Posterior vena cava (tissue), 2 donors: ENCODE measurements around the gene PLCXD3. TPM values are rescaled to one million over a fixed set of nuclear protein-coding genes. Genes with fewer than 3 reads are reported as not detected.

Experiments
- DNase-seq: peaks from one replicate; pipeline ENCODE4 v3.0.0-alpha.2; 2020; ENCODE audit warnings: low spot score
- intact Hi-C, 2 donors: fragments of 100-400 bp; cut with DNase I; formaldehyde crosslinking; loops; one replicate each; pipeline versions ENCODE4 v1.14.1 to v1.14.2; 2022 to 2023
- long read RNA-seq, 2 donors: library from polyadenylated mRNA; unstranded; transcript quantifications; one replicate each; pipeline ENCODE4 v2.0.0, GENCODE V29; 2020 to 2021
- total RNA-seq, 2 donors: library from RNA; stranded (reverse); fragmentation: NEBNext Ultra II Directional; extraction: Animal tissue kit (Norgen Biotek cat#: 25700); gene quantifications; one replicate each; pipeline ENCODE4 v1.2.1, GENCODE V29; 2021
- donor health status: DM: yes; HTN: yes; CAD: no.
- donor health status: DM: yes; HTN: yes; CAD: no.

The PLCXD3 gene, protein sequence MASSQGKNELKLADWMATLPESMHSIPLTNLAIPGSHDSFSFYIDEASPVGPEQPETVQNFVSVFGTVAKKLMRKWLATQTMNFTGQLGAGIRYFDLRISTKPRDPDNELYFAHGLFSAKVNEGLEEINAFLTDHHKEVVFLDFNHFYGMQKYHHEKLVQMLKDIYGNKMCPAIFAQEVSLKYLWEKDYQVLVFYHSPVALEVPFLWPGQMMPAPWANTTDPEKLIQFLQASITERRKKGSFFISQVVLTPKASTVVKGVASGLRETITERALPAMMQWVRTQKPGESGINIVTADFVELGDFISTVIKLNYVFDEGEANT
- 10 to 100 TPM; 22.0 to 24.4 TPM for total RNA-seq
- long read RNA-seq, donor 1, full-length matches to known transcripts: 2 of 13 reads
- long read RNA-seq, donor 1, partial matches to known transcripts: 0 of 13 reads
- long read RNA-seq, donor 1, other reads (novel, unspliced or antisense): 11 of 13 reads
- long read RNA-seq, donor 2, full-length matches to known transcripts: 25 of 32 reads
- long read RNA-seq, donor 2, partial matches to known transcripts: 0 of 32 reads
- long read RNA-seq, donor 2, other reads (novel, unspliced or antisense): 7 of 32 reads

DNA sequence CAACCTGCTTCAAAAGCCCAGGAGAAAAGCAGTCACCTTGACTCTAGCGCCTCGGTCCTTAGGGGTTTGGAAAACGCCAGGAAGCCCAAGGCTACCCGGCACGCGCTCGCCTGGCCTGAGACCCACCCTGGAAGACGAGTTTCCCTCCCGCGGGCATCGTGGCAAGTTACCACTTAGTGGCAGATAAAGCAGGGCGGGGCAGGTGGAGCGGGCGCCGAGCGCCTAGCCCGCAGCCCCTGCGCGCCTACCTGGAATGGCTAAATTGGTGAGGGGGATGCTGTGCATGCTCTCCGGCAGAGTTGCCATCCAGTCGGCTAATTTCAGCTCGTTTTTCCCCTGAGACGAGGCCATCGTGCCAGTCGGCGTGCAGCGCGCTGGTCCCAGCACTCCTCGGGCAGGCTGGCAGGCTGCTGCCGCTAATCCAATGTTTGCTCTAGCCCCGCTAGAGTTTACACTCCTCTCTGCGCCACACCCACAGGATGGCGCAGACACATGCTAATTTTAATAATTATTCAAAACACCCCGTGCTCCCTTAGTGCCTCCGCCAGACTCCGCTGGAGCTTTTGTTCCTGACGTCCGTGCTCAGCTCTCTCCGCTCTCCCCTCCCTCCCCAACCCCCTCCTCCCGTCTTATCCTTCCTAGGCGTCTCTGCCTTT, at the start of gene PLCXD3:
Gene PLCXD3, minus strand, starts transcription at position 426 of the 656 bp plus-strand sequence. Its CDS starts 75 bp downstream, at position 351.
- DNase-seq: peak; percentile 75
- intact Hi-C loops: loop anchor here in 1 of 2 donors (10.0 kb wide), 1 partner anchor 236 kb away; no protein-coding TSS in a partner anchor

DNA sequence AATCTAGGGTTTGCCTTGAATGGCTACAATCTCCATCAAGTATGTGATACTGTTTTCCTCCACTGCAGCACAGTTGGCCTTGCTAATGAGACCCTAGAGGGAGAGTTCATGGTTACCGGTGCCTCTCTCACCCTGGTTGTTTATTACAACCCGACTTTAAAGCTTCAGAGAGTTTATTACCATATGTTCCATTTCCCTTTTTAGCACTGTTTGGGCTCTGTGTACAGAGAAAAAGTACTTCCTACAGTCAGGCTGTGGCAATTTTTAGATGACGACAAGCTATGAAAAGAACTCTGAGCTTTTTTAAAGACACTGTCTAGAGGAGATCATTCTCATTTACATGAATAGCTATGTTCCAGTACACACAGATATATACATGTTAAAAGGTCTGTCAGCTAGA, 48.8 kb upstream of the PLCXD3 start:
- intact Hi-C loops: no loop called here
- no peak for DNase-seq

DNA sequence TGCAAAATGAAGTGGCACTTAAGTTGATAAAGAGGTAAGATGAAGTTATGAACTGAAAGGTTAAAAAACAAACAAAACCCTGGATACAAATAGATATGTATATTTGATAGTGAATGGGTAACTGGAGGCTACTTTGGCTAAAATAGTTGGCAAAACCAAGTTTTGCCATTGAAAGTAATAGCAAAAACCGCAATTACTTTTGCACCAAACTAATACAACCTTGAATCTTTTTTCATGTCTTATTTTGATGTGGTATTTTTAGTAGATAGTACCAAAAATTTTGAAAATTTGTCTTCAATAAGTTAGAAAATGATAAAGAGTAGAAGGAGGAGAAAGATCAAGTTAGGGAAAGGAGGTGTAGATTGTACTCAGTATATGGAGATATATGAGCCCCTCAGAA, 47.9 kb upstream of the PLCXD3 start:
- intact Hi-C loops: no loop called here
- no peak for DNase-seq

DNA sequence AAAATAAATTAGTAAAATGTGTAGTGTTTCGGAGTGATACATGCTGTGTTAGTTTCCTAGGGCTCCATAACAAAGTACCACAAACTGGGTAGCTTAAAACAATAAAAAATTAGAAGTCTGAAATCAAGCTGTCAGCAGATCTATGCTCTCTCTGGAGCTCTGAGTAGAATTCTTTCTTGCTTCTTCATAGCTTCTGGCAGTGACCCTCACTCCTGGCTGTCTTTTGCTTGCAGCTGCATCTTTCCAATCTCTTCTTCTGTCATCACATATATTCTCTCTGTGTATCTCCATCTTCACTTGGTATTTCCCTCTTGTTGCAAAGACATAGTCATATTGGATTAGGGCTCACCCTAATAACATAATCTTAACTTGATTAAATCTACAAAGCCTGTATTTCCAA, 37.6 kb upstream of the PLCXD3 start:
- intact Hi-C loops: no loop called here
- DNase-seq: no peak

DNA sequence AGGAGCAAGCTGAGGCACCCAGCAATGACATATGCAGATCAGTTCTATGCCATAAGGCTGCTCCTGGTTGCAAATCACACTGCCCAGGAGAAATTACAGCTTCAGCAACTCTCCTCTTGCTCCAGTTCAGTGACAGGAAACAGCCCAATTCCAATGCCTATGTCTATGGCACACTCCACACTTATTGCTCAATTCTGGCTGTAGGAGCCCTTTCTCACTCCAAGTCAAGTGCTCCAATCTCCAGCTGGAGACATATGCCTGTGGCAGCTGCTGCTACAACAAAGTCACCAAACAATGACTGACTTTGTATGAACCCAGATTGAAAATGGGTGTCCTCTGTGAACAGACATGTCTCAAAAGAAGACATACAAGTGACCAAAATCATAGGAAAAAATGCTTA, 31.8 kb upstream of the PLCXD3 start:
- intact Hi-C loops: no loop called here
- no peak for DNase-seq

DNA sequence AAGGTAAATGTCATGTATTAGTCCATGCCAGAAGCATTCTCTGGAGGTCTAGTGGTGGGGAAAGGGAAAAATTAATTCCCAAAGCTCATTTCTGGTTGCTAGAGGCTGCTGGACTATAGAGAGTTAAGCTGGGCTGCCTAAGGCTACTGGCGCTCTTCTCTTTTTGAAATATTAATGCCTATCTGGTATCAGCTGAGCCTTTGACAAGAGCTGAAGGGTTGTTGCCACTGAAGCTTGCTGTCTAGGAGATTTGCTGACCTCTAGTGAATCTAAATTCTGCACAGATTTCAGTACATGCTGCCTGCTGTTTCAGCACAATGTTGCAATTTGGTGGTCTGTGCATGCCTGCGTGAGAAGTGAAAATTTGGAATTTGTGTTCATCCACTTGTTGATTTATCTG, 29.1 kb upstream of the PLCXD3 start:
- no peak for DNase-seq
- intact Hi-C loops: no loop called here

DNA sequence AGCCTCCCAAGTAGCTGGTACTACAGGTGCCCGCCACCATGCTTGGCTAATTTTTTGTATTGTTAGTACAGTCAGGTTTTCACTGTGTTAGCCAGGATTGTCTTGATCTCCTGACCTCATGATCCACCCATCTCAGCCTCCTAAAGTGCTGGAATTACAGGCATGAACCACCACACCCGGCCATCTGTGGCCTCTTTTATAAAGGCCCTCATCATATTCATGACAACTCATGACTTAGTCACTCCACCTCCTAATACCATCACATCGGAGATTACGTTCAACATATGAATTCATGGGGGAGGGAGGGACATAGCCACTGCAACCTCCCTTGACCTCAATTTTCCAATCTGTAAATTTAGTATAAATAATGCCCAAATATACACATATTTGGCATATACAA, 27.2 kb upstream of the PLCXD3 start:
- DNase-seq: no peak
- intact Hi-C loops: no loop called here

DNA sequence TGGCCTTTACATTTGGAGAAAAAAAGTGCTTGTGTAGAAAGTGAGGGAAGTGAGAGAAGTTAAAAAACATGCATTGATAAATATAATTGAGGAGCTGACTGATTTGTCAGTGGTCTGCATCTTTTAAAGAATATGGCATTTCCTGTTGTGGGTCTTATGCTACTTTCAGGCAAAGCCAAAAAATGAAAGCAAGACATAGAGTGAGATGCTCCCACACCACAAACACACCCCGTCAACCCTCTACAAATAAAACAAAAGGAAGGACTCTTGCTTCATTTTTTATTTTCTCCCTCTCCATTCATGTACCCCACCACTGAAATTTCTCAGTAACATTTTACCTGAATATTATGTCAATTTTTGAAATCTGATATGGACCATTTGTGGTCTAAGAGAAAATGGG, 22.1 kb upstream of the PLCXD3 start:
- intact Hi-C loops: no loop called here
- no peak for DNase-seq

DNA sequence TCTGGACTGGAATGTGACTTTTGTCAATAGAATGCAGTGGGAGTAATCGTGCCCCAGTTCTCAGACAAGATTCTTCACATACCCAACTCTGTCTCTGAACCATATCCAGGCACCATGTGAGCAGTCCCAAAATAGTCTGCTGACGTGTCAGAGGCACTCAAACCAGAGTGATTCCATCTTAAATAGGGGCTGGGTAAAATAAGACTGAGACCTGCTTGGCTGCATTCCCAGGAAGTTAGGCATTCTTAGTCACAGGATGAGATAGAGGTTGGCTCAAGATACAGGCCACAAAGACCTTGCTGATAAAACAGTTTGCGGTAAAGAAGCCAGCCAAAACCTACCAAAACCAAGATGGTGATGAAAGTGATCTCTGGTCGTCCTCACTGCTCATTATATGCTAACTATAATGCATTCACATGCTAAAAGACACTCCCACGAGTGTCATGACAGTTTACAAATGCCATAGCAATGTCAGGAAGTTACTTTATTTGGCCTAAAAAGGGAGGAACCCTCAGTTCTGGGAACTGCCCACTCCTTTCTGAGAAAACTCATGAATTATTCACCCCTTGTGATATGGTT, 16.9 kb upstream of the PLCXD3 start:
- intact Hi-C loops: no loop called here
- peak; percentile 78 for DNase-seq

DNA sequence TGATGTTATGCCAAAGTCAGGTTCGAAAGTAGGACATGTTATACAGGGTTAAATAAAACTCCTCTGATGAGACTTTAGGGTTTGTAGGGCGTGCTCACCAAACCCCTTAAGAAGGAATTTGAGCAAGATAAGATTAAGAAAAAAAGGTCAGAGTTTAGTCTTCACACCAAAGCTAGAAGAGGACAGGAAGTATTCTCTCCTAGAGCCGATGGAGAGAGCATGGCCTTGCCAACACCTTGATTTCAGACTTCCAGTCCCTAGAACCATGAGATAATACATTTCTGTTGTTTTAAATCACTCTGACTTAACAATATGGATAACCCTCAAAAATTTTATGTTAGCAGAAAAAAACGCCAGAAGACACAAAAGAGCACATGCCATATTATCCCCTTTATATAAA, 16.3 kb upstream of the PLCXD3 start:
- intact Hi-C loops: no loop called here
- DNase-seq: no peak

DNA sequence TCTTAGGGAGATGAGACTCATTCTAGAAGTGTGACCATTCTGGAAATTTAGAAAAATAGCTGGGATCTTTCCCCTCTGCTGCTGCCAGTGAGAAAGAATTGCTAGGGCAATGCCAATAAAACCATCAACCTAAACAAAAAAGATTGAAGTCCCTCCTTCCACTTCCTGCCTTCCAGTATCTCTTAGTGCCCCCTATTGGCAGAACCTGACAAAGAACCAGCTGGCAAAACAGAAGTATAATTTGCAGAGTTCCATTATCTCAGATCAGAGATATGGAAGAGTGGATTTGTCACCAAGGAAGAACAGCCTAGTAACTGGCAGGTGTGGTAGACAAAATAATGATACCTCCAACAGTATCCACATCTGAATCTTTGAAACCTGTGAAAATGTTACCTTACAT, 13.8 kb upstream of the PLCXD3 start:
- DNase-seq: no peak
- intact Hi-C loops: no loop called here

DNA sequence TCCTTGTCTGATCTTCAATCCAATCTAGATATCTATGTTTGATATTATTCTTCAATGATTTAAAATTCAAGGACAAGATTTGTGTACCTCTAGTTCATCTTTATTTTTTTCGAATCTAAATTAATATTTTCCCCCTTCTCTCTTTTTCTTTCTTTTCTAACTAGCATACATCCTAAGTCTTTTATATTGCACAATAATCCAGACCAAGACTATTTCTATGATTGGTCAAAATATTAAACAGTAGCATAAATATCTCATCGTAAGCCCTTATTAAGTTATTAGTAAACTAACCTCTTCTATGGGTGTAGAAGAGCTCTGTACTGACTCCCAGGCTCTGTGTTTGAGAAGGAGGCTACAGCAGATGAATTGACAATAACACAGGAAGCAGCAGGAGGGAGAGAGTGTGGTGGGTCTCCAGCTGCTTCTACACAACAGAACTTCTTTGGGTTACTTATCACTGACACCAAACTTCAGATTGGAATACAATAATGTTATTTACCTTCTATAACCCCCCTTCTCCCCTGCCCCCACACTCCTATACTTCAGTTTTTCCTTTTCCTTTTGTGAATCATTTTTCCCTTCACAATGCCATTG, 11.9 kb upstream of the PLCXD3 start:
- intact Hi-C loops: no loop called here
- DNase-seq: no peak

DNA sequence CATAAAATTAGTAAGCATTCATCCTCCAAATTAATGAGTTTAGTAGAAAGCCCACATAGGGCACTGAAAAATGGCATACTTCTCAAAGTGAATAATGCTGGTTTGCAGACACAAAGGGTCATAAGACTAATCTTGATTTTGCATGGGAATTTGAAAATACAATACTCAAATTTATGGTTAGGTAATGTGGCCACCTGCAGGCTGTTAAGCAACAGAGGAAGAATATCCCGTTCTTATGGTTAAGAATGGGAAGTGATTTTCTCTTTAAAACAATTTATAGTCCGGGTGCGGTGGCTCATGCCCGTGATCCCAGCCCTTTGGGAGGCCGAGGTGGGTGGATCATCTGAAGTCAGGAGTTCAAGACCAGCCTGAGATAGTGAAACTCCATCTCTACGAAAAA, 9.4 kb upstream of the PLCXD3 start:
- intact Hi-C loops: loop anchor here in 1 of 2 donors (10.0 kb wide), 1 partner anchor 245 kb away; no protein-coding TSS in a partner anchor
- DNase-seq: no peak

DNA sequence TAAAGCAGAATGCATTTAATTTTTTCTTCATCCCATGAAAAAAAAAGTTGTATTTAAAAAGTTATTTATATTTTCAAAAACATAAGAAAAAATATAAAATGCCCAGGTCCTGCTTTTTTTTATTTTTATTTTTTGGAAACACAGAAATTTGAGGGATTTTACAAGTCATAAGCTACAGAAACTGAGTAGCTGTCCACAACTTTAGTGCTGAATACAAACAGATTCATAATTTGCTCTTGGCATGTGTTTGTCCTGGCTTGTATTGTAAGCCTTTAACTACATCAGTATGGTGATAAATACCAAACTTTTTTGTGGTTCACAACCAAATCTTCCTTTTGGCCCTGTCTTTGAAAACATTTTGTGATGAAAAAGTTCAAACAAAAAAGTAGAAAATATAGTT, 7.5 kb upstream of the PLCXD3 start:
- no peak for DNase-seq
- intact Hi-C loops: loop anchor here in 1 of 2 donors (10.0 kb wide), 1 partner anchor 243 kb away; no protein-coding TSS in a partner anchor

DNA sequence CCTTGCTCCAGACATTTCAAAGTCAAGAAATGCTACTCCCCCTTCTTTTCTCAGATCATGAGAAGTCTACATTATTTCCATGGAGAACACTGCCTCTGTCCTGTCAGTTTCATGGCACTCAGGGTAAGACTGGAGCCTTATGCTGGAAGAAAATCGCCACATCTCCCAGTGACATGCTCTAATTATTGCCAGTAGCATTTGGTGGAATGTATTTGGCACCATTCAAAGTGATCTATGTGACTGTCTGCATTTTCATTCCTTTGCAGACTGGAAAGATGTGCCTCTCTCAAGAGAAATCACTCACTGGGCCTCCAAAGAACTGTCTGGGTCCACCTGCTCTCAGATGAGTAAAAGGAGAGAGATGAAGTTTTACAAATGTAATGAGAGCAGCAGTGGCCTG, 840 bp upstream of the PLCXD3 start:
- intact Hi-C loops: loop anchor here in 1 of 2 donors (10.0 kb wide), 1 partner anchor 236 kb away; no protein-coding TSS in a partner anchor
- no peak for DNase-seq

DNA sequence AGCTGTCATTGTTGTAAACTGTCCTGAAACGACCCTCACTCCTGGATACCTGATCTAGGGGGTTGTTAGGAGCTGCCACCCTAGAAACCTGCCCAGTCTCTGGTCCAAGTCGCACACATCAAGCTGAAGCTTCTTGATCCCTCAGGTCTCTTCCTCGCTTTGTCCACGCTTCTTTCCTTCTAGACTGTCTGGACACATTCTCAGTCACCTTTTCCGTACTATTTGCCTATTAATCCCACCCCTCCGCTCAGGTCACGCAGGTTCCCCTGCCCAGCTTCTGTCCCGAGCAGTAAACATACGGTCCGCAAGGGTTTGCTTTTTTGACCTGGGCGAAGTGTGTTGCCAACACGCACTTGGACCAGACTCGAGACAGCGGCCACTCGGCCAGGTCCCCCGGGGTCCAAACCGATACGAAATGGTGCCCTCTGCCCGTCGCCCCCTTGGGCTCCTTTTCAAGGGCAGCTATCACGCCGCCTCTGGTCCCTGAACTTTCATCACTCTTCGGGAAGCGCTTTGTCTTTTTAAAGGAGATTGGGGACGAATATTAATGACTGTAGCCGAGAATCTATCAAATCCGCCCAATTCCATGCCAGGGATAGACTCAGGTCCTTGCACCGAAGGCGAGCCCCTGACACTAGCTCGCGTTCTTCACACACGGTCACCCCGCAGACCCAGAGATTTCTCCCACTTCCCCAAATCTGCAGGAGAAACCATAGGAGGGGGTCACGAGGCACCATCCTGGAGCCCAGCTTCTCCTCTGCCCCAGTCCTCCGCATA, 814 bp downstream of the PLCXD3 start:
- intact Hi-C loops: loop anchor here in 1 of 2 donors (10.0 kb wide), 1 partner anchor 235 kb away; no protein-coding TSS in a partner anchor
- DNase-seq: peak; percentile 66

DNA sequence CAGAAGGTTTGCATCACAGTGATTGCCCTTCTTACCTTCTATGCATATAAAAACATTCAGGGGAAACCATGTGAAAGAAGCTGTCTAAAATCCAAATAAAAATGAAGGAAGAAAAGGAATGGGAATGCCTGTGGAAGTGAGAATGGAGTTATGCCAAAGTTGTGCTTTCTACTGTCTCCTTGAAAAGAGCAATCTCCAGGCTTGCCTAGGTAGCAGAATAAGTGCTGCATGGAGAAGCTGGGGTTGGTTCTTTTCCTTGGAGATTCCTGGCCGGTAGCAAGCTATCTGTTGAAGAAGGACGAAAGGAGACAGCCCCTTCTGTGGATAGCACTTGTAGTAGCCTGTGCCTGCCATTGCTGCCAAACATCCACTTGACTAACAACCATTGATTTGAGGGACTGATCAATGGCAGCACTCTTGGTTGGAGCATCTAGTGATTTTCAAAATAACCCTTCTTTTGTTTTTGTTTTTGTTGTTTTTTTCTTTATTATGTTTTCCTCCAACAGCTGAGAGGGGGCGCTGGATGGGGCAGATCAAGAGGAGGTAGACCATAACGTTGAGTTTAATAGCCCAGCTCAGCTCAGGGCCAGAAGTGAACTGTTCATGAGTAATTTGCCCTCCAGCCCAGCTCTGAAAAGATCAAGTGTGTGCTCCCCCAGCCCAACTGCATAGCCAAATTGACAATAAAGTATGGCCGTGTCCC, 1.6 kb downstream of the PLCXD3 start:
- intact Hi-C loops: no loop called here
- DNase-seq: no peak

DNA sequence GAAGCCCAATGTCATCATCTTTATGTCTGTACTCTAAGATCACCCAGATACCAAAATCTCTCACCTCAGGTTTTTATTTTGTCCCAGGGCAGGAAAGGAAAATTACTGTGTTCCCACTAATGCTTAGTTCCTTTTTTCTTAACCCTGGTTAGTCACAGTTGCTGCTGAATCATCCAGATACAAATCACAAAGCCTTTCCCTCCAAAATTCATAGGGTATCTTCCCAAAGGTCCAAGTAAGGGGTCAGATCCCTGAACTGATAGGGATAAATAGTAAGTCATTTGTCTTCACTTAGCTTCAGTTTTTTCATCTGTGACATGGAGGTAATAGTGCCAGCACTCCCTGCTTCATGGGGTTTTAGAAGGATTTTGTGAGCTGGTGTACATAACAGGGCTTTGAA, 2.2 kb downstream of the PLCXD3 start:
- intact Hi-C loops: no loop called here
- no peak for DNase-seq
